Hypothalamus (tissue), 51 donors: Measurements from ENCODE around the gene DOCK9.

Experiments used
- DNase-seq, 51 donors: peaks; one replicate each; lab custom pipeline; 2025; lab: John Stamatoyannopoulos, UW

Gene DOCK9

DNA sequence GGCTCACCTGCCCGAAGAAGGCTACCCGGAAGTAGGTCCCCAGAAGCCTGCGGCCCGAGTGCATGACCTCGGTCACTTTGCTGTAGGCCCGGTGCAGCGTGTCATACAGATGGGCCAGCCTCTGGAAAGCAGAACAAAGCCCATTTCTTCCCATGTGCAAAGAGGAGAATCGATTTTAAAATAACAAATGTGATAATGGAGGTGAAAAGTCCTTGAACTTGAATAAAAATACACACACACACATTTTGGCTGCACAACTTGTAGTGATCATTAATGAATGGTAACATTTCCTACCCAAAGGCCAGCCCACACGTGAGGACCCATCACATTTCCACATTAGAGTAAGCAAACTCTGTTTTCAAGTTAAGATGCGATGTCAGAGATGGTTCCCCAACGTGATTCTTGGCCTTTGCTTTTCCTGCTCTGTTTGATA lies 168.5 kb downstream of the DOCK9 start:
- DNase-seq = no peak

DNA sequence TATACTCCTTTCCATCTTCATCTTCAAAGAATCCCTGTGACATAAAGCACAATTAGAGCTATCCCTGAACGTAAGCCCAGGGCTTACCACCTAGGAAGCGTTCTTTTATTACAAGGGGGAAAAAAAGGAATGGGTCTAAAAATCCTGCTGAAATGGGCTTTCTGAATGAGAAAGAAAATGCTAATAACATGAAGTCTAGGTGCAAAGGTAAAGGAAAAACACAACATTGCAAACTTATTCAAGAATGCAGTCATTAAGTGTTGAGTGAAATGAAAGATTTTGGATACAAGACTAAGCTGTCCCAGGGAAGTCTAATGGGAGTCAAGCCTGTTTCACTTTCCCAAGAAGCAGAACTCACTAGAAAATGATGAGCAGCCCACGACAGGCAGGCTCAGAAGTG lies 170.1 kb downstream of the DOCK9 start:
- DNase-seq = no peak

DNA sequence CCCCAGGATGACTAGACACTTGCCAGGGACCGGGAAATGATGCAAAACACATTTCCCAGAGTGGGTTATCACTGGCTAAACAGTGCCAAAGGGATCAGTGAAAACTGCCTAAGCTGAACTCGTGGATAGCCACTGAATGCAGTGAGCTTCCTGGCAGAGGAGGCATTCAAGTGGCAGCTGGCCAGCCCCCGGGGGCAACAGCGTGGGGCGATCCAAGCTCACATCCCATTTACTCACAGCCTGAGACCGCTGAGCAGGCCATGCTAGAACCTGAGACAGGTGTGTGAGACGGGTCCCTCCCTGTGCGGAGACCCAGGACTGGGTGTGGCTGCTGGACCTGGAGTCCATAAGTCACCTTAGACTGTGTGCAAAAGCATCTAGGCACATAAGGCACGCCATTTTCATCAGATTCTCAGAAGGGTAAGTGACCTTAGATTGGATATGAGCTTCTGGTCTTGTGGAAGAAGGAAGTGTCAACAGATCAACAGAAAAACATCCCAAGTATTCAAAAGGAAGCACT lies 173.5 kb downstream of the DOCK9 start:
- DNase-seq = no peak

DNA sequence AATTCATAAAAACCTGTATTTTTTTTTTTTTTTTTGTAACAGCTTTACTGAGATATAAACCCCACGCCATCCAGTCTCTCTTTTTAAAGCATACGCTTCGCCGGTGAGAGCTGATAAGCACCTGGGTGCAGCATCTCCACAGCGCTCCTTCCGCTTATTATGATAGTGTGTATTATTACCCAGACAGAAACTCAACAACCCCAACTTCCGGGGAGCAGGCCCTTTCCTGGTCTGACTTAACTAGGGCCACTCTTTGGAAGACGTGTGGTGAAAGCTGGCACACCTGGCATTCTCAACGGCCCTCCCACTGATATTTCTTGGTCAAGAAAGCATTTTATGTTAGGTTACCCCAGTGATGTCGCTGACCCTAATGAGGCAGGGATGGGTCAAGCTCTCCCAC lies 173.9 kb downstream of the DOCK9 start:
- no peak for DNase-seq

DNA sequence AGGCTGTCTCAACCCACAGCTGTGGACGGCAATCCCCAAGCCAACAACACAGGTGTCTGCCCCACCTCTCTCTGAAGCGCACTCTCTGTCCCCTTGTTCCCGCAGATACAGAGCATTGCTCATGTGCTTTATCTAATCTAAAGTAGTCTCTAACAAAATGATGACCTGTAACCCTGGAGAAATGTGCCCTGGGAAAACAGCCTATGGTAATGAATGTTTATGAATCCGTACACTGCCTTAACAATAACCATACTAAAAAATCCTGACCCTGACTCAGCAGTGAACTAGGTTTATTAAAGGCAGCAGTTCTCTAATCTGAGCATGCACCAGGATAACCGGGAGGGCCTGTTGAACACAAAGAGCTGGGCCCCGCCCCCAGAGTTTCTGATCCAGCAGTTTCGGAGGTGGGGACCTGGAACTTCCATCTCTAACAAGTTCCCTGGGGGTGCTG lies 174.7 kb downstream of the DOCK9 start:
- DNase-seq = no peak

DNA sequence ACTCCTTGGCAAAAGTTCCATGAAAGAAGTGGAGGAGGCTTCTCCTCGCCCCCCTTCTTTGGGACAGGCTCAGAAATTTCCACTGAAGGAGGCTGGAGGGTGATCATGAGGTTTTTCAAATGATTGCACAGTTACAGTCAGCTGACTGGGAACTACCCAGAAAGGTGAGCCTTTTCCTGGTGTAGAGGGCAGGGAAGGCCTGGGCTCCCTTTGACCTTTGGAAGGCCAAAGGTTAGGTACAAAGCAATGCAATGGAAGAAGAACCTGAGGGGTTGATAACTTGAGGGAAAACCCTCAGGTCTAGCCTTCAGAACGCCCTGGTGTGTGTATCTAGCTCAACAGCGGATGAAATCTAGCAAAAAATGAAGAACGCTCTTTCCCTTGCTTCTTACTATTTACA lies 175.3 kb downstream of the DOCK9 start:
- DNase-seq = no peak

DNA sequence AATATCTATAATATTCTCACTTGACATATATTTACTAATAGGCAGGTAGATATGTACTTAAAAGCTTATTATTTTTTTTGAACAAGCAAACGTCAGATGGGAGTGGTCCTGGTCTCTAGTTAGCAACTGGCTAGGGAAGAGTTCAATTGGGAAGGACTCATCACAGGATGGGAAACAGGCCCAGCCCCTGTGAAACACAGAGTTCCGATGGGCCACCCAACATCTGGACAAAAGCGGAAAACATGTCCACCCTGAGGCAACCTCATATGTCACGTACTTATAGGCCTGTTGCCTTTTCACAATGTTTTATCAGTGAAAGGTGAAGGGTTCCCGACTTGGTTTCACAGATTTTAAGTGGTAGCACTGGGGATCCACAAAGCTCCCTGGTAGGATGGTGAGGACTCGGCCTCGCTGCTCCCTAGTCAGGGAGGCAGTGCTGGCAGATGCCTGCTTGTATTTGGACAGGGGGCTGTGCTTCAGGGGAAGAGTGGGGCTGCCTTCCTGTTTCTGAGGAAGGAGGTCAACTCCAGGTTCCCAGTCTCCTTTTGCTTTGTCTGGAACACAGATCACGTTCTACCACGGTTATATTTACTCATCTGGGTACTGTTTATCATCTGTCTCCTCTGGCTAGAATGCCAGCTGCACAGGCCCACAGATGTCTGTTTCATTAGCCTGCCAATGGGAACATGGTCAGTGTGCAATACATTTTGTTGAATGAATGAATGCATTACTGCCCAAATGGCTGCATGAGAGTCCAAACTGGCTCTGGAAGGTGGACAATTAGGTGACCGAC lies 176.0 kb downstream of the DOCK9 start:
- DNase-seq = no peak

DNA sequence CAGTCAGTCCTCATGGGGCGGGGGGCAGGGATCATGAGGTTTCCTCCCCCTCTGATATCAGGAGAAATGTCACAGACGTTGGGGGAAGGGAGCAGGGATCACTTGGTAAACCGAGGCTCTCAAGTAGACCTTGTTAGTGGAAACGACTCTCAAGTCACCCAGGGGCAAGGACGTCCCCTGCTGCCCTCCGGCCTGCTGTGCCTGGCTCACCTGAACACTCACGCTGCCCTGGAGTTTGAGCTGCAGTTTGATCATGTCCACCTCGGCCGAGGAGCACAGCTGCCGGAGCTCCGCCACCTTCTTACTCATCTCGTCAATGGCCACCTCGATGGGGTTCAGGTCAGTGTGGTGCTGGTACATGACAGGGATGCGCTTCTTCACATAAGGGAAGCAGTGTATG lies 177.8 kb downstream of the DOCK9 start:
- DNase-seq = no peak

DNA sequence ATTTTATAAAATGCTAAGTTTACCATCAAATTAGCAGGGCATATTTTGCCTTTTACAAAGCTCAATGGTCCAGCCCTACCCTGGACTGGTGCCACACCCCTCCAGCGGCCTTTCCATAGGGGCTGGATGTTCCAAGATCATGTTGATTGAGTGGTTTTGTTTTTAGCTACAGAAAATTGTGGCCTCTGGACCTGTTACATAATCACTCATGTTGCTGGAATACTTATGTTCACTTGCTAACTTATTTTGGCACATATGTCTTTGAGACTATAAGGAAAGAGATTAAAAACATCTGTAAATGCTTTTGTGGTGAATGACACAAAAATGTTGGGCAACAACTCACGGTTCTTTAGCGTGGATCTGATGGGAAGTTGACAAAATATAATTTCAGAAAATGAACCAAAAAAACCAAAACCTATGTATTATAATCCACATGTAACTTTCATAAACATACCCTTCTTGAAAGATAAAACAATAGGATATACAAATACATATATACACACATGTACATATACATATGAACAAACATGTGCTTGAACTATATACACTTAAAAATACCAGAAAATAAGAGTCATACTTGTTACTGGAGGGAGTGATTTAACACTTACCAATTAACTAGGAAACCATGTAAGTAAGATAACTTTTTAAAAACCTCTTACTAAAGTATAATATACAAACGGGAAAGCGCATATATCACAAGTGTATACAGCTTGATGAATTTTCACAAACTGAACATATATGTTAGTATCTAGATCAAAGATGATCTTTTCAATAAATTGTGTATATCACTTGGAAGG lies 178.8 kb downstream of the DOCK9 start:
- DNase-seq = no peak

DNA sequence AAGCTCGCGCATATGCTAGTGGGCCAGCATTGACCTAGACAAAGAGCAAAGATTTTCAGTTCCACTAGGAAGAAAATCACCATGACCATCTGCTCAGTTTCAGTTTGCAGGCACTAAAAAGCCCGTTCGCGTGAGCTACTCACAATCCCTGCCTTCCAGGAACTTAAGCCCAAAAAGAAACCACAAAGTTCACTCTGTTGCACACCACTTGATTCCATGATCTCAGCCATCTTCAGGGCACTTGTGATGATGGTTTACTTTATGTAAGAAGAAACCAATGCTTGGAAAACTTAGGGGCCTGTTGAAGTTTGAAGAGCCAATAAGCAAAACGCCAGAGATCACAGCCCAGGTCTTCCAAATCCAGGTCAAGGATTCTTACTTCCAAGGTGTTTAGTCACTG lies 180.4 kb downstream of the DOCK9 start:
- no peak for DNase-seq

DNA sequence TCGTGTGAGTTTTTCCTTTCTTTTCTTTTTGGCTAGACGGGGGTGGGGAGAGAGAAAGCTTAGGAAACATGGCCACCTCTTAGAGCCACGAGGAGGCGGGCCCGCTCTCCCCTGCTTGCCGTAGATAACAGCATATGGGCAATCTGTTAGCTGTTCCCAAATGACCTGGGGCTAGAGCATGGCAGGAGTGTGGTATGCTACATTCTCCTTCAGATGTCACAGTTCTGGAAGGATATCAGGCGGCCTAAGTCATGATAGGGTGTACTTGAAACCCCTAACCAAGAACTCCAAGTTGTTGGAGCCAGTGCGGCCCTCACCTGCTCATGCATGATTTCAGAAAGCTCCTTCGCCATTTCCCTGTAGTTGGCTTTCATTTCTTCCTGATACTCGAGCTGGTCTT lies 181.1 kb downstream of the DOCK9 start:
- no peak for DNase-seq

DNA sequence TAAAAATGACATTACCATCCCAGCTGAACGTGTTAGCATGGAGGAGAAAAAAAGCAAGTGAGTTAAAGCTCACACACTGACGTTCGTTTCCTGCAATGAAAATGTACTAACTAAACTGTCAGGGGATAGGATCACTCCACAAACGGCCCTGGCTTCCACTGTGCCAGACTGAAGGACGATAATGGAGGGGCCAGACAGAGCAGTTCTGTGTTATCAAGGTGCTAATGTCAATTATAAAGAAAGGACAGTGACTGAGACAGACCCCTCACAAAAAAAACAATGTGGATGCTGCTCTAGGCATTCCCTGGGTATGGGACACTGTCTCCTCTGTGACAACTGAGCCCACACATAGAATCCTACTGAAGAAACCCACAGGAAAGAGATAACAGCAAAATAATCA lies 181.7 kb downstream of the DOCK9 start:
- DNase-seq = no peak

DNA sequence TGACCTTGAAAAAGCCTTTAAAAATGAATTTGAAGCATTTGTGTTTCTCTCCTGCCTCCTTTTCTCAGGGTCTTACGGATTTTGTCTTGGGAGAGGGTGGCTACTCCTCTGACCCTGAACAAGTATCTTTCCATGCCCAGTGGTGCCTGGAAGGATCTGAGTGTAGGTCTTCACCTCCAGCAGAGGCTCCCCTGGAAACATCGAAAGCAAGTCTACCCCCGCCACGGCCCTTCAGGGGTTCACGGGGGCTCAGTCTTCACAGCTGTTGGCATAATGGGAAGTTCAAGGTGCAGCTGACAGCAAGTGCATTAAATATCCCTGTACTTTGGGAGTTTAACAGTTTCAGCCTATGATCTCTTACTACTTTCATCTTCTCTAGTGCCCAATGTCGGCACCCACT lies 182.6 kb downstream of the DOCK9 start:
- no peak for DNase-seq

DNA sequence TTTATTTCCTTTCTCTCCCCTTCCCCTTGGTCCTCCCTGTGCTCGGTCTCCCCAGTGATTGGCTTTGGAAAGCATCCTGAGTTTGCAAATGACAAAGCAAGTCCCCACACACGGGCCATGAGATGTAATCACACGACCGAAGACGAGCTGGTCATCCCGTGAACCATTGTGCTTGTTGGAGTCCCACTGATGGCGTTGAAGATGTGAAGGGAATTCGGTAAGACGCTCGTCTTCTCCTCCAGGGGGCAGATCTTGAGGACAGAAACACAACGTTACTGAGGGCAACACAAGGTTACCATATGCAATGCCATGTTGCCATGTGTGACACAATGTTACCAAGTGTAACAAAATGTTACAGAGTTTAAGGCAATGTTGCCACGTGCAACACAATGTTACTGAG lies 183.4 kb downstream of the DOCK9 start:
- DNase-seq = no peak

DNA sequence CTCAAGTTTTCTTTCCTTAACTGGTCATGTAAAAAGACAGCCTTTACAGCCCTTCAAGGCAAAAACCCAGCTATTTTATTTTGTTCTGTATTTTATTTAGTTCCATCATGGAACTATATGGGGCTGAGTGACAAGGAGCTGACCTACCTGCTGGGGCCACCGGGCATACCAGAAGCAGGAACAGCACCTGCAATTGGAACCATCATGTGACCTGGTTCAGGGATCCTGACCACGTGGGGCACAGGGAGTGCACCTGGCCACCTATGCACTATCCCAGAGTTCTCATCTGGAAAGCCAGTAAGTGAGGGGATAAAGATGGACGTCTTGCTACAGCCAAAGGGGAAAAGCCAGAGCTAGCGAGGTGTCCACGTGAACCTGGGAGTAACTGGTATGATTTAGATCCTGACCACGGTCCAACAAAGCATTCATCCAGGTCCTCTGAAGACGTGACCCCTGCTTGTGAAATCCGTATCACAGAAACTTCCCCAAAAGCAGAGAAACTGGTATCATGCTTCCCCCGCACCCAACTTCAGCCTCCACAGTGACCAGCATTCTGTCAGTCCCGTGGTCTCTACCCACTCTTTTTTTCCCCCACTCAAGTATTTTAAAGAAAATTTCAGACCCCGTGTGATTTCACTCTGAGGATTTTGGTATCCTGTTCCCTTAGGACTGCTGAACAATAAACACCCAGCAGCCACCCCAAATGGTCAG lies 184.9 kb downstream of the DOCK9 start:
- DNase-seq = no peak

DNA sequence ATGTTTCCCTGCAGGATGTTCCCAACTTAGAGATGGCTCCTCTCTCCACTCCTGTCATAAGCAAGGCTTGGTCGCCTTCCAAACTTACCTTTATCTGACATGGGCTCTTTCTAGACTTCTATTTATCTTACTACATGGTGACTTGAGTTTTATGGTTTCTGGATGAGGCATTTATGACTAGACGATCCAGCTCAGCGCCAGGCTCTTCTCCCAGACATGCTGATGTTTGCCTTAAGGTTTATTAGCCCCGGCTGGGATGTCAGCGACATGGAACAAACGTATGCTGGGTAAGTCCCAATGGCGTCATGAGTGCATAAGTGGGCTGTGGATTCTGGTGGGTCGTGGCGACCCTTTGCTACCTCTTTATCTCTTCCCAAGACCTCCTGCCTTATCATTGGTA lies 185.5 kb downstream of the DOCK9 start:
- no peak for DNase-seq

DNA sequence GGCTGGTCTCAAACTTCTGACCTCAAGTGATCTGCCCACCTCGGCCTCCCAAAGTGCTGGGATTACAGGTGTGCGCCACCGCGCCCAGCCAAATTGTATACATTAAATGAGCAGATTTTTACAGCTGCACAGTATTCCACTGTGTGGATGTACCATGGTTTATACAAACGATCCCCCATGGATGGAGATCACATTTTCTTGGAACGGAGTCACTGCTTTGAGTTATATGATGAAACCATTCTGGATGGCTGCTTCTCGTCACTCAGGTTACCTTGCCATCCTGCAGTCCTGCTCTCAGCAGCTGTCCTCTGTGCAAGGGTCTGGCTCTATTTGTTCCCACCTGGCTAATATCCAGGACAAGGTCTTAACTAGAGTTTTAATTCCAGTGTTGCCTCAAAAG lies 186.3 kb downstream of the DOCK9 start:
- no peak for DNase-seq

DNA sequence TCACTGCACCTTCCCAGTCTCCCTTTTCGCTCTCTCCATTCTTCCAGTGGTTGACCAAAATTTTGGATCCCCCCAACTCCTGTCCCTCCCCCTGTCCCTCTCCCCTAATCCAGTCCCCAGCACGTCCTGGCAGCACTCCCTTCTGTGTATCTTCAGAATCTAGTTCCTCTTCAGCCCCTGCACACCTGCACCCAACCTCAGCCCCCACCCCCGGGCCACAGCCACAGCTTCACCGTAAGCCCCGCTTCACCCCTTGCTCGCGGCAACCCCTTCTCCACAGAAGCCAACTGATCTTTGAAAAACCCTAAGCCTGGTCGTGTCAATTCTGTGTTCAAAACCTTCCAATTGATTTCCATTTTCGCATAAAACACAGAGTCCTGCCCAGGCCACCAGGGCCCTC lies 189.9 kb downstream of the DOCK9 start:
- DNase-seq = no peak

DNA sequence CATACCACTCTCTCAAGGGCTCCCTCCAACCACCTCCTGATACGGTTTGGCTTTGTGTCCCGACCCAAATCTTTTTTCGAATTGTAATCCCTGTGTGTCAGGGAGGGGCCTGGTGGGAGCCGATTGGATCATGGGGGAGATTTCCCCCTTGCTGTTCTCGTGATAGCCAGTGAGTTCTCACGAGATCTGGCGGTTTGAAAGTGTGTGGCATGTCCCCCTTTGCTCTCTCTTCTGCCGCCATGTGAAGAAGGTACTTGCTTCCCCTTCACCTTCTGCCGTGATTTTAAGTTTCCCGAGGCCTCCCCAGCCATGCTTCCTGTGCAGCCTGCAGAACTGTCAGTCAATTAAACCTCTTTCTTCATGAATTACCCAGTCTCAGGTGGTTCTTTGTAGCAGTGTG lies 190.7 kb downstream of the DOCK9 start:
- DNase-seq = no peak

DNA sequence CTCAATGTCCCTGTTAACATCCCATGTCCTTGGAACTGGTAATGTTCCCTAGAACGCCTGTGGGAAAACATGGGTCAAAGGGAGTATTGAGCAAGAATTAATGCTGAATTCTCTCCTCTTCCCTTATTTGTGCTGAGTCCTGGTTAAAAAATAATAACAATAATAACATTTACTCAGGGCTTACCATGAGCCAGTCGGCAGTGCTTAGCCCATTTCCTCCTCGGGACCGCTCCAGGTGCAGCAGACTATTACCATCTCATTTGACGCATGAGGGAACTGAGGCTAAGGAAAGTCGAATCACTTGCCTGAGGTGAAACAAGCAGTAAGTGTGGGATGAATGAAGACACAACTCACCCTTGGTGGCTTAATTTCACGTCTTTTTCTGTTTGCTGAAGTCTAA lies 191.8 kb downstream of the DOCK9 start:
- DNase-seq = no peak

DNA sequence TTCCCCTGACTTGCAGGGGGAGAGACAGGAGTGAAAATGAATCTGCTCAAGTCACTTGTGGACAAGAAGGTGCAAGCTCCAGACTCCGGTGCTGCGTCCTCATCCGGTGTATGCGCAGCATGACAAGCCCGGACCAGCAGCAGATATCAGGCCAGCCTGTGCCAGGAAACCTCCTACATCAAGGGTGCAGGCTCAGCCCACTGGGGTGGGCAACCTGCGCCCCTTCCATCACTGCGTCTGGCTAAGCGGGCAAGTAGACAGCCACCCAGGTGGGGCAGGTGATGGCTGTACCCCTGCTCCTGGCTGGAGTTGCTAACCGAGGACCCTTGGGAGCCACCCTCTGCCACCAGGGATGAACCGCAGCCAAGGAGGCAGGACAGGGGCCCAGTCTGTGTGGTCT lies 192.5 kb downstream of the DOCK9 start:
- no peak for DNase-seq
